Activated naive CD4-positive, alpha-beta T cell treated with Interleukin-2 at 50 U/mL for 16 hours (primary cell): Measurements from ENCODE around the gene TCEAL4.
"Not testable (repeated sequence)": the region's sequence is repeated elsewhere in the genome, so short reads cannot be mapped to it uniquely, and the experiment has no call there.

Experiments used
- DNase-seq: peaks from one replicate; pipeline ENCODE4 v3.0.0-alpha.2; 2020

Gene TCEAL4

DNA sequence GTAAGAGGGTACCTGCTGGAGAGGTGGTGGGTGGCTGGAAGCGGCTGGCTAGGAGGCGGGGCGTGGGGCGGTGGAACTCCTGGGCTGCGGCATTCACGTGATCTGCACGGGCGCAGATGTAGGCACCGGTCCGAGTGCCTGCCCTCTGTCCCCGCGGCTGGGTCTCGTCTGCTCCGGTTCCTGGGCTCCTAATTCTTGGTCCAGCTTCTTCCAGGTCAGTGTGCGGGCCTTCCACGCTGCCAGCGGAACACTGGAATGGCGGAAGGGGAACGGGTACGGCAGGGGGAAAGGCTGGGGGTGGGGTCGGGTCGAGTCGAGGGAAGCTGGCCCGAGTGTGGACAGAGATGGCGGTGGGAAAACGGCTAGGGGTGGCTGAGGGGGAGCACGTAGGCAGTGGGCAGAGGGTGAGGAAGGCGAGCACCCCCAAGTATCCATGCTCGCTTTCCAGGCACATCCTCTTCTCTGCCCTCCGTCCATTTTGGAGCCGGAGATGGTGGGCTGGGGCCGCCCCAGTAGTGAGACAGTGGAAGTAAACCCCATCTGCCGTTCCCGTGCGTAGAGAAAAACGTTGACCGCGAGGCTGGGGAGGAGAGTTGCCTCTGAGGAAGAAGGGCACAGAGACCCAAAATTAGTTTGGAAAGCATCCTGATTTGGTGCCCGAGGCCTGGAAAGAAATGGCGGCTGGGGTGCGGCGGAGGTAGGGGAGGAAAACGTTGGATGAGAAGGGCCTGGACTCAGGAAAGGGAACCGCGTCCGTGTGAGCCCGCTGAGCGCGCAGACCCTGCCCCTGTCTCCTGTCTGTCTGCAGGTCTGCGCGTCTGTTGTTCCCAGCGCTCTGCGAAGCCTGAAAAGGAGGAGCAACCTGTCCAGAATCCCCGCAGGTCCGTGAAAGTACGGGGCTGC lies at the start of gene TCEAL4:
Gene TCEAL4 (plus strand): TSS at position 105 of the 903 bp plus-strand sequence. CDS start 1,161 bp downstream, outside the sequence.
- peak; percentile 32 for DNase-seq

DNA sequence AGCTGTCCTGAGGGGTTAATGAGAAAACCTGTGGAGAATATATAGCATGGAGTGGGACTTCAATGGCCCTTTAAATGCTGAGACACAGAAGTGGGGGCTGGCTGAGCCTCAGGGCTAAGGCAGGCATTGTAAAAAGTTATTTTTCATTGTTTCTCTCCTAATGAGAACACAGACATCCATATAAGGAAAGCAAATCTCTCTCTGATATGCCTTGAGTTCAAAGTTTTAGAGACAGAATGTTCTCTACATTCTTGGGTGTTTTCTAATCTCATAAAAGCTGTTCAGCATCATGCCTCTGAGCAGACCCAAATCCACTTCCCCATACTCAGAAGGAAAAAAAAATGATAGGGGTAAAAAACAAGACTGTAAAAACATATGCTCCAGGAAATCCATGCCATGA lies 49.2 kb upstream of the TCEAL4 start:
- no peak for DNase-seq

DNA sequence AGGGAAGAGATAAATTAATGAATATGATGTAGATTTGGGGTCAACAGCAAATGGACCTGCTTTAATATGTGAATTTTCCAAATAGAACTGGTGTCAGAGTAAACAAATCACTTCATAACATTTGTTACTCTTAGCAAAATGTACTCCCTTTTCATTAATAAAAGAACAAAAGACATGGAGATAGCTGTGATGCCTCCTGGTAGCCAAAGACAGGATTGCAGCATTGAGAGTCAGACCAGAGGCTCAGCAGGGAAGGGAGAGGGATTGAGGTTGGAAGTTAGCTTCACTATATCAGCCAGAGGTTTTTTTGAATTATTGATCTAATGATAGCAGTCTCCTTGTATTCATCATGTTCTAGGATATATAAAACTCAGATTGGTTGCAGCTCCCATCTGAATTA lies 48.6 kb upstream of the TCEAL4 start:
- no peak for DNase-seq

DNA sequence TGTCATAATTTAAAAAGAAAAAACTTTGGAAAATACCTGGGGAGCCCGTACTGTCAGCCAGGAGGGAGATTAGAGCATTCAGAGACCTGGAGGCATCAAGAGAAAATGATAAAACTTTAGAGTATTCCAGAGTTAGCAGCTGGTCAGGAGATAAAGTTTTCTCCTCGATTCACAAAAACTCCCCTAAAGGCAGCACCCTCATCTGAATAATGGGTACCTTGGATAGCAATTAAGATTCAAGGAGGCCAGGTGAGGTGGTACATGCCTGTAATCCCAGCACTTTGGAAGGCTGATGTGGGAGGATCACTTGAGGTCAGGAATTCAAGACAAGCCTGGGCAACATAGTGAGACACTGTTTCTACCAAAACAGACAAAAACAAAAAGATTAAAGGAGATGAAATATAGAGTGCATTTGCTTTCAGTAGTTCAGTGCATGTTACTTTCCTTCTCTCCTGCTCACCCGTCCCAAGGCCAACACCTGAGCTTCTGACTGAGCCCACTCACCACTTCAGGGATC lies 47.4 kb upstream of the TCEAL4 start:
- no peak for DNase-seq

DNA sequence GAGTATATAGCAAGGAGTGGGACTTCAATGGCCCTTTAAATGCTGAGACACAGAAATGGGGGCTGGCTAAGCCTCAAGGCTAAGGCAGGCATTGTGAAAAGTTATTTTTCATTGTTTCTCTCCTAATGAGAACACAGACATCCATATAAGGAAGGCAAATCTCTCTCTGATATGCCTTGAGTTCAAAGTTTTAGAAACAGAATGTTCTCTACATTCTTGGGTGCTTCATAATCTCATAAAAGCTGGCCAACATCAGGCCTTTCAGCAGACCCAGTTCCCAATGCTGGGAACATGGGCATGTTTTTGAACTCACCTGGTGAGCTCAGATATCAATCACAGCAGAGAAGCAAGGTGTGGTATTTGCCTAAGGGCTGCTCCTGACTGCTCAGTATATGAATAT lies 46.6 kb upstream of the TCEAL4 start:
- no peak for DNase-seq

DNA sequence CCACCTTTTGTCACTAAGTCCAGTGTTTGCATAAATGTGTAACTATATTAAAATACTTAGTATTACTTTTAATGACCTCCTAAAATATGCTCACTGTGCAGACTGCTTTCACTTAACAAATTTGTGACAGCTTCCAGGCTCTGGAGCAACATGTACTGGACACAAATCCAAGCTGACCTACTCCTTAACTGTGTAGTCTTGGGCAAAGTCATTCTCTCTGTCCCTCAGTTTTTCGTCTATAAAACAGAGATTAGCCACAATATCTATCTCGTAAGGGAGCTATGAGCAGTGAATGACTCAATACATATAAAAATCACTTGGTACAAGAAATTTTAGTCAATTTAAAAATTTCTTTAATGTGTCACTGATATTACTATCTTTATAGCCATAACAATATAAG lies 45.6 kb upstream of the TCEAL4 start:
- DNase-seq: no peak

DNA sequence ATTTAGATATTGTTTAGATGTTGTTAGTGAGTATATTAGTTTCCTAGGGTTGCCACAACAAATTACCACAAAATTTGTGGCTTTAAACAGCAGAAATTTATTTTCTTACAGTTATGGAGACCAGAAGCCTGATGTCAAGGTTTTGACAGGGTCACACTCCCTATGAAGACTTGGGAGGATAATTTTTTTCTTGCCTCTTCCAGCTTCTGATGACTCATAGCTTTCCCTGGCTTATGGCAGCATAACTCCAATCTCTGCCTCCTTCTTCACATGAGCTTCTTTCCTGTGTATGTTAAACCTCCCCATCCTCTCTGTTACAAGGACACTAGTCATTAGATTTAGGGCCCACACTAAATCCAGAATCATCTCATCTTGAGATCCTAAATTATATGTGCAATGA lies 45.2 kb upstream of the TCEAL4 start:
- DNase-seq: no peak

DNA sequence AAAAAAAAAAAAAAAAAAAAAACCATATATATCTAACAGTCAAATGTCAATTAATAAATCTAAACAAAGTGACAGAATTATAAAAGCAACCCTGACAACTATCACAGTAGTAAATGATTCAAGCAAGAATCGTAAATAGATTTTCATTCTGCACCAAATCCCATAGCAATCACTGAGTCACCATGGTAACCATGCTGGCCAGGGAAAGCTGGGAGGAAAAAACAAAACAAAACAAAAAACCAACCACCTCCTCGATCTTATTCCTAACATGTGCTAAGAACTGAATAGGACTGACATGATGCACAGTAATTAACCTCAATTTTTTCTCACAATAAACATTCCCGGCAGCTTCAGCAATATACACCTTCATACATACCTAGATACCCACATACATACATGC lies 35.4 kb upstream of the TCEAL4 start:
- no peak for DNase-seq

DNA sequence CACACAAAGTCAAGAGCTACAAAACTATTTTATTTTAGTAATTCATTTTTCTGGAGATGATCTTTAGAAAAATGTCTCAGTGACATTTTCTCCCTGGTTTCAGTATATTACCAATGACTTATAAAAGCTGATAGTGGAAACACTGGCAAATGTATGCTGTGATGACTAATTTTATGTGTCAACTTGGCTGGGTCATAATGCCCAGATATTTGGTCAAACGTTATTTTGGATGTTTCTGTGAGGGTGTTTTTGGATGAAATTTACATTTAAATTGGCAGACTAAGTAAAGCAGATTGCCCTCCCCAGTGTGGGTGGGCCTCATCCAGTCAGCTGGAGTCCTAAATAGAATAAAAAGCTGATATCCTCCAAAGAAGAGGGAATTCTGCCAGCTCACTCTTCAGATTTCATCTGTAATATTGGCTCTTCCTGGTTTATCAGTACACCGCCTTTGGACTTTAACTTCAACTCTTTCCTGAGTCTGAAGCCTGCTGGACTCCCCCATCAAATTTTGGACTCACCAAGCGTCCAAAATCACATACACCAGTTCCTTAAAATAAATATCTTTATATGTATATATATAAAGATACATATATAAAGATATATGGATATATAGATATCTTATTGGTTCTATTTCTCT lies 34.8 kb upstream of the TCEAL4 start:
- DNase-seq: no peak

DNA sequence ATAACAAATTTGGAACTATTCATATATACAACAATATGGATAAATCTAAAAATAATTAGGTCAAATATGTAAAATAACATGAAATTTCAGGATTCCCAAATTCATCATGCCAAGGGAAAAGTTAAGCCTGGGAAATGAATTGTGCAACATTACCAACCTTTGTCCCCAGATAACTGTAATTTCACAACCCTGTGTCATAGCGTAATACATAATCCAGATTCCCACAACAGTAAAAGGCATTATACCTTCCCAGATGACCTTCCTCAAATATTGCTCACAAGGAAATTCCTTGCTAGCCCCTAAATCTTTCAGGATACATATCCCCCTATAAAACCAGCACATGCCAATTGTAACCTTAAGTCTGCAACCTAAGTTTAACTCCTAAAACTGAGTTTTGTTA lies 33.1 kb upstream of the TCEAL4 start:
- no peak for DNase-seq

DNA sequence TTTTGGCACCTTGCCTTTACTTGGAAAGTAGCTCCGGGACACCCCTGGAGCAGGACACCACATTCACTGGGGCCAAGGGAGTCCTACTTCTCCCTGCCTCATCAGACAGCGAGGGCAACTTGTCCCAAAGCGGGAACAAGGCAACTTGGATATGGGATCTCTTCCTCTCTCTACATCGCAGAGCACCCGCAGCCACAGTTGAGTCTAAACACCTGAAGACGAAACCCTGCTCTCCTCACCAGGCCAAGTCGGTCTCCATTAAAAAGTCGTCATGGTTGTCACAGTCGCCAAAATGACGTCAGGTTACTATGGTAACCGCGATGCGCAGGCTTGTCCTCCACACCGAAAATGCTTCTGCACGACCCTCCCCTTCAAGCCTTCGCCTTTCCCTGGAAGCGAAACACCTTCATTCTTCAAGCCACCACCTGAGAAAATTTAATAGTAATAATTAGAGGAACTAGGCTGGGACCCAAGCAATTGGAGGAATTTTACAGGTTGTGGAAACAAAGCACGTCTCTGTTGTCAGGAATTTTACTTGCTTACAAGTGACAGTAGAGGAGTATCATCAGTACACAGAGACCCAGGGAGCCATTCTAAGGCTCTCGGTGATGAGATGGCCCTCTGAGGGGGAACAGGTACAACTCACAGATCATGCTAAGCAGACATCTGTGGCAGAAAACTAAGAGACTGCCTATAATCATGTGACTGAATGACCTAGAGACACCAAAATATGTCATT lies 30.5 kb upstream of the TCEAL4 start:
- DNase-seq: peak; percentile 60

DNA sequence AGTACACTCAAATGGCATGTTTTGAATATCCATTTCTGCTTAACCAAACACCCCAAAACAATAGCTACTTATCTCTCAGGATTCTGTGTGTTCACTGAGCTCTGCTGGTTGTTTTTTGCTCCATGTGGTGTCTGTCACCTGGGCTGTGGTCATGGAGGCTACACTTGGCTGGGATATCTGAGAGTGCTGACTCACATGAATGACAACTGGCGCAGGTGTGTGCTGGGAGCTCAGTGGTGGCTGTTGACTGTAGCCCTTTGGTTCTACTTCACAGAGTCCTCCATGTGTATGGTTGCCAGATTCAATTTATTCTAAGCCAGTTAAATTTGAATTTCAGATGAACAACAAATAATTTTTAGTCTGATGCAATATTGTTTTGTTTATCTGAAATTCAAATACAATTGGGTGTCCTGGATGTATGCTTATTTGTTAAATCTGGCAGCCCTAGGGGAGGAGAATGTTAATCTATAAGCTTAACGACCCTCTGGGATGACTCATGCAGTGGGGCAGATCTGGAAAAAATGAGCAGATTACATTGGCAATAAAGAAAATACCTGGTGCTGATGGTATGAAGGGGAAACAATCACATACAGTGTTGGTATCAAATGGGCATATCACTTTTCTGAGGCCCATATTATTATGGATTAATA lies 28.2 kb upstream of the TCEAL4 start:
- no peak for DNase-seq

DNA sequence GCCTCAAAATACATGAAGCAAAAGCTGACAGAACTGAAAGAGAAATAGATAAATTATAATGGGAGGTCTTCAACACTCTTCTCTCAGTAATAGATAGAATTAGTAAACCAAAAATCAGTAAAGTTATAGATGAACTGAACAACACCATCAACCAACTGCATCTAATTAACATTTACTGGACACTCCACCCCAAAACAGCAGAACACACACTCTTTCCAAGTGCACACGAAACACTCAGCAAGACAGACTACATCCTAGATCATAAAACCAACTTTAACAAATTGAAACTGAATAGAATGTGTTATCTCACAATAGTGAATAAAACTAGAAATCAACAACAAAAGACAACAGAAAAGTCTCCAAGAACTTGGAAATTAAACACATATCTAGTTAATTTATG lies 25.1 kb upstream of the TCEAL4 start:
- DNase-seq: no peak

DNA sequence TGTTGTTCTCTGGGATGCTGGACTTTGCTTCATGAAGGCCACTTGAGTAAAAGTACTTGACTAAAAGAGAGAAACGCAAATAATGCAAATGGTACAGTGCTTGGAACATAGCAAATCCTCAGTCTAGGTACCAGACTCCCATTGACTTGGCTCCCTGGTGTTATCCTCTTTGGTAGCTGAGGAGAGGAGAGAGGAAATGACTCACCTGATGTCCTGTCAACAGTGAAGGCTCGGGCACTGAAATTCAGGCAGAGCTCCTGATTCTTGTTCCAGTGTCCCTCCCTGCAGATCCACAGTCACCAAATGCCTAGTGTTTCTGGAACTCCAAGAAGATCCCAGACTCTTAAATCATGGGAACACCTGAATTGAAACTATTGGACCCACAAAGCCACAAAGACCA lies 22.5 kb upstream of the TCEAL4 start:
- no peak for DNase-seq

DNA sequence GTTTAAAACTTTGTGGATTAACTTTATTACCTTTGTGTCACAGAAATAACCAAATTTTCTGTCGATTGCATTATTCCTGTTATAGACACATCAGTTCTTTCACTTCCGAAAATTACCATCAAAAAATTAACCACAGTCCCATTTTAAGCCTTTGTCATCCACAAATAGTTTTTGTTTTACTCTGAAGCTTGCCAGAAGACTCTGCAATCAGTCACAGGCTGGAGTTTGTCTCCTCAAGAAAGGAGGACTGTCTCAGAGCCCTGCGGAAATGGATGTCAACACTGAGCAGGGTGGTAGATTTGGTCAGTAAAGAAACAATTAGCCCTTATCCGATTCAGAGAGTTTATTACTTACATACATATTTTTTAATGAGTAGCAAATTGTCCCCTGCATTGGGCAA lies 20.1 kb upstream of the TCEAL4 start:
- DNase-seq: no peak

DNA sequence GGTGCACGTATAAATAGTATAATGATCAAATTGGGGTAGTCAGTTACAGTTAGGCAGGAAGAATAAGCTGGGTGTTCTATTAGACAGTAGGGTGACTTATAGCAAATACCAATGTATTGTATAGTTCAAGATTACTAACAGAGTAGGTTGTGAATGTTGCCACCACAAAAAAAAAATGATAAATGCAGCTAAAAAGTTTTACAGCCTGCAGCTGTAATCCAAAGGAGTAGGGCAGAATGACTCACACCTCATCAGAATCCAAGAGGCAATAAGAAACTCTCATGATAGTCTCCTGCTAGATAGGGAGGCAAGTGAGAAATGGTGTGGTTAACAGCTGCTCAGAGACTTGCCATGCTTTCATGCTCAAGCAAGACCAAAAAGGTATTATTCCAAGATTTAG lies 19.6 kb upstream of the TCEAL4 start:
- no peak for DNase-seq

DNA sequence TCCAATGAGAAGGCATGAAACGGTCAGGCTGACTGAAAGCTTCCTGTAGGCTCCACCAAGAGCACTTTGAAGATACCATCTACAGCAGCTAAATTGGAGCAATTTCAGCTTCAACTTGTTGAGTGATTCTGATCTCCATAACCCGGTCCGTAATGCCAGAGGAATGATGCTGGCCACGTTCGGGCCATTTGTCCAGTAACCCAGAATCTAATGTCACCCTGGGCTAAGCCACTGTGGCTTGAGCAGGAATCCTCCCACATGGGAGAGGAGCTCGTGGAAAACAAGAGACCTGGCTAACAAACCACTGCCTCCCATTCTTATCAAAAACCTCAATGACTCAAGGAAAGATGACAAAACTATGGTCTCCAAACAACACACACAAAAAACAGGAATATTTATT lies 14.2 kb upstream of the TCEAL4 start:
- no peak for DNase-seq

DNA sequence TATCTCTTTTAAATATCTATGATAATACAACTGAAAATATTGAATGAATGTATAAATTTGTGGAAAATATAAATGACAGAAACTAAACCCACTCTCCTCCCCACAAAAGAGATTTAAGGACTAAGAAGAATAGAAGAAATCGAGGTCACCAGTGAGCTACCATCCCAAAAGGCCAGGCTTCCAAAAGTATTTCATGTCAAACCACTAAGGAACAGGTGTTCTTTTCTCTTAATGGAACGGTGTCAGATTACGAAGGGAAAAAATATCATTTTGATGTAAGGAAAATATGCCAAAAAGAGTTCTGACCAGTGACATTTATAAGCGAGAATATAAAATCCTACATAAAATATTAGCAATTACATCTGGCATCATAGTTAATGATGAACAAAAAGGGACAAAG lies 13.6 kb upstream of the TCEAL4 start:
- DNase-seq: no peak

DNA sequence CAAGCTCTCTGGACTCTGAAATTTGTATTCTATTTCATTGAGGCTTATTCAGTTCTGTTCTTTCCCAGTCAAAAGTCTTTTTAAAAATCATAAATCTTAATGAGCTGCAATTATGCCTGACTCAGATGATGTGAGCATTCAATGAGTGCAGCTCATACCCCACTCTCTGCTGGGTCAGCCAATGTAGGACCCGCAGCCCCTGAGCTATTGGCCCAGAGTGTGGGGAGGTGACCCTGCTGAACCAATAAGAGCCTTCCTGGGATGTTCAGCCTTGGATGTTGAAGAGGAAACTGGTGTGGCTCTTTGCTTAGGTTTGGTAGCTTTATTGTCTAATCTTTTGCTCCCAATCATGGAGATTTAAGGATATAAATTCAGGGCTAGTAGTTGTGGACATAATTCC lies 12.1 kb upstream of the TCEAL4 start:
- no peak for DNase-seq

DNA sequence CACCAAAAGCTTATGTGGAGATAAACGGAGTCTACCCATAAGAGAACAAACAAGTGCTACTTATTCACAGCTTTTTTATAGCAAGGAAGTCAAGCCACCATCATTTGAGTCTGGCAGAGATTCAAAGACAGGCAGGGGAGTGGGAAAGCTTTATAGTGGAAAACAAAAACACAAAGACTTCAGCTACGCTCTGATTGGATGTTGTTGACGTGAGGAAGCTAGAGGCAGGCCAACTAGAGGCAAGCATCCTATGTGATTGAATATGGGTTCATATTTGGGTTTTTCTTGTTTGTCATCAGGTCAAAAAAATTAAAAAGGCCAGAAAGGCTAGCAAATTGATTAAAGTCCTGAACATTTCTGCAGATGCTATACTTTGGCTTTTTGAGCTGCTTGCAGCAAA lies 719 bp upstream of the TCEAL4 start:
- no peak for DNase-seq

DNA sequence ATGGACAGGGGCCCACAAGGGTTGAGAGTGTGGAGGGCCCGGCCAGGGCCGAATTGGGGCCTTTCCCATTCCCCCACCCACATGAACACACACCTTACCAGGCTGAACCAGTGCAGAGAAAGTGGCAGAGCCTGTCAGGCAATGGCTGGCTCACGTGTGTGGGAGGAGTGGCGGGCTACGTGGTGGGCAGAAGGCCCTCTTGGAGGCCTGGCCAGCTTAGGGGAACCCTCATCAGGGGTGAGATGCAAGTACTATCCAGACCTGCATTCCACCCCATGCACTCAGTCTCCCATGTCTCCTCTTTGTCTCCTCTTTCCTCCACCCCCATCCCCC lies 965 bp downstream of the TCEAL4 start:
- no peak for DNase-seq

DNA sequence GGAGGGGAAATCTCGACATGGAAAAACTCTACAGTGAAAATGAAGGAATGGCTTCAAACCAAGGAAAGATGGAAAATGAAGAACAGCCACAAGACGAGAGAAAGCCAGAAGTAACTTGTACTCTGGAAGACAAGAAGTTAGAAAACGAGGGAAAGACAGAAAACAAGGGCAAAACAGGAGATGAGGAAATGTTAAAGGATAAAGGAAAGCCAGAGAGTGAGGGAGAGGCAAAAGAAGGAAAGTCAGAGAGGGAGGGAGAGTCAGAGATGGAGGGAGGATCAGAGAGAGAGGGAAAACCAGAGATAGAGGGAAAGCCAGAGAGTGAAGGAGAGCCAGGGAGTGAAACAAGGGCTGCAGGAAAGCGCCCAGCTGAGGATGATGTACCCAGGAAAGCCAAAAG lies 1.3 kb downstream of the TCEAL4 start:
- no peak for DNase-seq

DNA sequence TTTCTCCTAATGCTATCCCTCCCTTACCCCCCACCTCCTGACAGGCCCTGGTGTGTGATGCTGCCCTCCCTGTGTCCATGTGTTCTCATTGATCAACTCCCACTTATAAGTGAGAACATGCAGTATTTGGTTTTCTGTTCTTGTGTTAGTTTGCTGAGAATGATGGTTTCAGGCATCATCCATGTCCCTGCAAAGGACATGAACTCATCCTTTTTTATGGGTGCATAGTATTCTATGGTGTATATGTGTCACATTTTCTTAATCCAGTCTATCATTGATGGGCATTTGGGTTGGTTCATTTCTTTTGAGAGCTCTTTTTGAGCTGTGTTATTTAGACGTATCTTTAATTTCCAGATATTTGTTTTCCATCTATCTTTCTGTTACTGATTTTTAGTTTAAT lies 7.0 kb downstream of the TCEAL4 start:
- not testable (repeated sequence) for DNase-seq
